HG03342 (cell line): ENCODE results near the gene FANCC.
"Not testable (repeated sequence)": the region's sequence is repeated elsewhere in the genome, so short reads cannot be mapped to it uniquely, and the experiment has no call there.

ENCODE experiments used
- ATAC-seq: cut with Tn5 transposase; IDR thresholded peaks from one replicate; pipeline ENCODE4 v1.9.1; 2021; ENCODE audit warnings: mild to moderate bottlenecking, moderate library complexity; ENCODE audit not compliant: unreplicated experiment

The FANCC gene

GRCh38 chr9:95239071-95239470, 78.4 kb downstream of the FANCC start:
- ATAC-seq, result no peak

- no peak for ATAC-seq
Measured at GRCh38 chr9:95237336-95237735, 80.2 kb downstream of the FANCC start.

- no peak for ATAC-seq
Measured at GRCh38 chr9:95230046-95230445, 87.5 kb downstream of the FANCC start.

- ATAC-seq, result no peak
Measured at GRCh38 chr9:95229230-95229915, 88.1 kb downstream of the FANCC start.

GRCh38 chr9:95226921-95227320, 90.6 kb downstream of the FANCC start:
- ATAC-seq, result no peak

- ATAC-seq, result no peak
Measured at GRCh38 chr9:95225726-95226106, 91.8 kb downstream of the FANCC start.

GRCh38 chr9:95225076-95225725, 92.3 kb downstream of the FANCC start:
- ATAC-seq, result no peak

- no peak for ATAC-seq
Measured at GRCh38 chr9:95224376-95225019, 93.0 kb downstream of the FANCC start.

- ATAC-seq, result not testable (repeated sequence)
Measured at GRCh38 chr9:95220352-95220751, 97.2 kb downstream of the FANCC start.

GRCh38 chr9:95218773-95219172, 98.7 kb downstream of the FANCC start:
- ATAC-seq, result no peak

GRCh38 chr9:95217936-95218335, 99.6 kb downstream of the FANCC start:
- no peak for ATAC-seq

- no peak for ATAC-seq
Measured at GRCh38 chr9:95215336-95215898, 102.1 kb downstream of the FANCC start.

- no peak for ATAC-seq
Measured at GRCh38 chr9:95213117-95213516, 104.4 kb downstream of the FANCC start.

- ATAC-seq, result no peak
Measured at GRCh38 chr9:95211028-95211427, 106.5 kb downstream of the FANCC start.

GRCh38 chr9:95207403-95207802, 110.1 kb downstream of the FANCC start:
- no peak for ATAC-seq

GRCh38 chr9:95206143-95206542, 111.4 kb downstream of the FANCC start:
- no peak for ATAC-seq

- no peak for ATAC-seq
Measured at GRCh38 chr9:95204710-95205109, 112.8 kb downstream of the FANCC start.

GRCh38 chr9:95204310-95204709, 113.2 kb downstream of the FANCC start:
- no peak for ATAC-seq

GRCh38 chr9:95203019-95203418, 114.5 kb downstream of the FANCC start:
- not testable (repeated sequence) for ATAC-seq

- no peak for ATAC-seq
Measured at GRCh38 chr9:95202076-95202681, 115.3 kb downstream of the FANCC start.

- ATAC-seq, result no peak
Measured at GRCh38 chr9:95201206-95201605, 116.3 kb downstream of the FANCC start.
